Astrocyte (in vitro differentiated cells and primary cell): Measurements from ENCODE around the gene EFNA5.

Source experiments
- CTCF ChIP-seq: IDR thresholded peaks from 2 replicates; pipeline ENCODE4 v1.5.1; 2011; ENCODE audit warnings: low read depth, mild to moderate bottlenecking, inconsistent platforms, low read length, moderate library complexity; ENCODE audit not compliant: insufficient read depth
- EZH2 ChIP-seq: IDR thresholded peaks from 2 replicates; pipeline ENCODE4 v1.6.1; 2012; ENCODE audit warnings: mild to moderate bottlenecking, low read length, inconsistent platforms; ENCODE audit not compliant: insufficient read depth

GRCh38 chr5:107477492-107477891 is 193.2 kb downstream of the EFNA5 start:
- TF ChIP-seq EZH2 (no peak), CTCF (no peak)
